ENCODE results near the gene ARPC5L. TPM values are rescaled to one million over a fixed set of nuclear protein-coding genes. Genes with fewer than 3 reads are reported as not detected.

ARPC5L gene
- total and polyA plus RNA-seq, 2 of the 13 experiments (the other 11 are each of a cell fraction or from before 2014, with no cell fraction given) = 29.9 to 33.8 TPM

DNA sequence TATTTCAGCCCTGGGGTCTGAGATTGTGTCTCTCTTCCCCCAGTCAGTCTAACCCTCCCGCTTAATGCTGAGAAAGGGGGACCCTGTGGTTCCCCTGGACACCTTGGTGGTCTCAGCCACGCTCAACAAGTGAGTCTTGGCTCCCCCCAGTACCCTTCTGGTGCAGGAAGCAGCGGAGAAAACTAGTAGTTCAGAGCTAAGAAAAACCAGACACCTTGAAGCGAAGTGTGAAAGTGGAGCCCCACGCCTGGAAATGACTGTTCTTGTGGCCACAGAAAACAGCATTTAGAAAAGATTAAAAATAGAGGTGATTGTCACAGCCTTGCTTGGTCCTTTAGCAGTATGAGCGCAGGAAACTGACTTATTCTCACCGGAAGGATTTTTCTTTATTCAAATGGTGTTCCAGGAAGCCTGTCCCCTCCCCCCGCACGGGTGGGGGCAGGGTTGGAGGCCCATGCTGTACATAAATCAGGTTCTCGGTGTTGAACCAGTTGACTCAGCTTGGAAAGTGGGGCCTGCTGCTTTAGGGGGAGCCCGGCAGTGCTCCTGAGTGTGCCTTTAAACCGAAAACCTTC, 8.1 kb downstream of the ARPC5L start (continued):
- TF ChIP-seq, protein P1, sequence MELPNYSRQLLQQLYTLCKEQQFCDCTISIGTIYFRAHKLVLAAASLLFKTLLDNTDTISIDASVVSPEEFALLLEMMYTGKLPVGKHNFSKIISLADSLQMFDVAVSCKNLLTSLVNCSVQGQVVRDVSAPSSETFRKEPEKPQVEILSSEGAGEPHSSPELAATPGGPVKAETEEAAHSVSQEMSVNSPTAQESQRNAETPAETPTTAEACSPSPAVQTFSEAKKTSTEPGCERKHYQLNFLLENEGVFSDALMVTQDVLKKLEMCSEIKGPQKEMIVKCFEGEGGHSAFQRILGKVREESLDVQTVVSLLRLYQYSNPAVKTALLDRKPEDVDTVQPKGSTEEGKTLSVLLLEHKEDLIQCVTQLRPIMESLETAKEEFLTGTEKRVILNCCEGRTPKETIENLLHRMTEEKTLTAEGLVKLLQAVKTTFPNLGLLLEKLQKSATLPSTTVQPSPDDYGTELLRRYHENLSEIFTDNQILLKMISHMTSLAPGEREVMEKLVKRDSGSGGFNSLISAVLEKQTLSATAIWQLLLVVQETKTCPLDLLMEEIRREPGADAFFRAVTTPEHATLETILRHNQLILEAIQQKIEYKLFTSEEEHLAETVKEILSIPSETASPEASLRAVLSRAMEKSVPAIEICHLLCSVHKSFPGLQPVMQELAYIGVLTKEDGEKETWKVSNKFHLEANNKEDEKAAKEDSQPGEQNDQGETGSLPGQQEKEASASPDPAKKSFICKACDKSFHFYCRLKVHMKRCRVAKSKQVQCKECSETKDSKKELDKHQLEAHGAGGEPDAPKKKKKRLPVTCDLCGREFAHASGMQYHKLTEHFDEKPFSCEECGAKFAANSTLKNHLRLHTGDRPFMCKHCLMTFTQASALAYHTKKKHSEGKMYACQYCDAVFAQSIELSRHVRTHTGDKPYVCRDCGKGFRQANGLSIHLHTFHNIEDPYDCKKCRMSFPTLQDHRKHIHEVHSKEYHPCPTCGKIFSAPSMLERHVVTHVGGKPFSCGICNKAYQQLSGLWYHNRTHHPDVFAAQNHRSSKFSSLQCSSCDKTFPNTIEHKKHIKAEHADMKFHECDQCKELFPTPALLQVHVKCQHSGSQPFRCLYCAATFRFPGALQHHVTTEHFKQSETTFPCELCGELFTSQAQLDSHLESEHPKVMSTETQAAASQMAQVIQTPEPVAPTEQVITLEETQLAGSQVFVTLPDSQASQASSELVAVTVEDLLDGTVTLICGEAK (IDR thresholded peaks at IDR 0.05) = no peak
- TF ChIP-seq, protein P1 (CRISPR knock-in tag; IDR thresholded peaks at IDR 0.05) = no peak
- TF ChIP-seq, protein P2, sequence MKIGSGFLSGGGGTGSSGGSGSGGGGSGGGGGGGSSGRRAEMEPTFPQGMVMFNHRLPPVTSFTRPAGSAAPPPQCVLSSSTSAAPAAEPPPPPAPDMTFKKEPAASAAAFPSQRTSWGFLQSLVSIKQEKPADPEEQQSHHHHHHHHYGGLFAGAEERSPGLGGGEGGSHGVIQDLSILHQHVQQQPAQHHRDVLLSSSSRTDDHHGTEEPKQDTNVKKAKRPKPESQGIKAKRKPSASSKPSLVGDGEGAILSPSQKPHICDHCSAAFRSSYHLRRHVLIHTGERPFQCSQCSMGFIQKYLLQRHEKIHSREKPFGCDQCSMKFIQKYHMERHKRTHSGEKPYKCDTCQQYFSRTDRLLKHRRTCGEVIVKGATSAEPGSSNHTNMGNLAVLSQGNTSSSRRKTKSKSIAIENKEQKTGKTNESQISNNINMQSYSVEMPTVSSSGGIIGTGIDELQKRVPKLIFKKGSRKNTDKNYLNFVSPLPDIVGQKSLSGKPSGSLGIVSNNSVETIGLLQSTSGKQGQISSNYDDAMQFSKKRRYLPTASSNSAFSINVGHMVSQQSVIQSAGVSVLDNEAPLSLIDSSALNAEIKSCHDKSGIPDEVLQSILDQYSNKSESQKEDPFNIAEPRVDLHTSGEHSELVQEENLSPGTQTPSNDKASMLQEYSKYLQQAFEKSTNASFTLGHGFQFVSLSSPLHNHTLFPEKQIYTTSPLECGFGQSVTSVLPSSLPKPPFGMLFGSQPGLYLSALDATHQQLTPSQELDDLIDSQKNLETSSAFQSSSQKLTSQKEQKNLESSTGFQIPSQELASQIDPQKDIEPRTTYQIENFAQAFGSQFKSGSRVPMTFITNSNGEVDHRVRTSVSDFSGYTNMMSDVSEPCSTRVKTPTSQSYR (CRISPR knock-in tag; IDR thresholded peaks at IDR 0.05; ENCODE audit: borderline replicate concordance) = peak; percentile 98
- TF ChIP-seq ZFP36L1 (CRISPR knock-in tag; IDR thresholded peaks at IDR 0.05) (no peak), KAT8 (CRISPR knock-in tag; IDR thresholded peaks at IDR 0.05) (no peak), ZBTB7A (CRISPR knock-in tag; IDR thresholded peaks at IDR 0.05) (no peak), GATAD1 (CRISPR knock-in tag; IDR thresholded peaks at IDR 0.05) (peak; percentile 74), MTA1 (CRISPR knock-in tag; IDR thresholded peaks at IDR 0.05; ENCODE audit: borderline replicate concordance) (no peak), TEAD2 (CRISPR knock-in tag; IDR thresholded peaks at IDR 0.05) (no peak), ZNF7 (CRISPR knock-in tag; IDR thresholded peaks at IDR 0.05) (no peak), SNAI1 (CRISPR knock-in tag; IDR thresholded peaks at IDR 0.05; ENCODE audit: borderline replicate concordance) (no peak), ZNF432 (CRISPR knock-in tag; IDR thresholded peaks at IDR 0.05; ENCODE audit: borderline replicate concordance) (no peak)
- TF ChIP-seq, protein P3, sequence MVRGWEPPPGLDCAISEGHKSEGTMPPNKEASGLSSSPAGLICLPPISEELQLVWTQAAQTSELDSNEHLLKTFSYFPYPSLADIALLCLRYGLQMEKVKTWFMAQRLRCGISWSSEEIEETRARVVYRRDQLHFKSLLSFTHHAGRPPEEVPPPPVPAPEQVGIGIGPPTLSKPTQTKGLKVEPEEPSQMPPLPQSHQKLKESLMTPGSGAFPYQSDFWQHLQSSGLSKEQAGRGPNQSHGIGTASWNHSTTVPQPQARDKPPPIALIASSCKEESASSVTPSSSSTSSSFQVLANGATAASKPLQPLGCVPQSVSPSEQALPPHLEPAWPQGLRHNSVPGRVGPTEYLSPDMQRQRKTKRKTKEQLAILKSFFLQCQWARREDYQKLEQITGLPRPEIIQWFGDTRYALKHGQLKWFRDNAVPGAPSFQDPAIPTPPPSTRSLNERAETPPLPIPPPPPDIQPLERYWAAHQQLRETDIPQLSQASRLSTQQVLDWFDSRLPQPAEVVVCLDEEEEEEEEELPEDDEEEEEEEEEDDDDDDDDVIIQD (CRISPR knock-in tag; IDR thresholded peaks at IDR 0.05; ENCODE audit: low read depth) = 0 out of 2 replicates have a peak, but pooled peaks have one; percentile 14
- TF ChIP-seq, protein P4, sequence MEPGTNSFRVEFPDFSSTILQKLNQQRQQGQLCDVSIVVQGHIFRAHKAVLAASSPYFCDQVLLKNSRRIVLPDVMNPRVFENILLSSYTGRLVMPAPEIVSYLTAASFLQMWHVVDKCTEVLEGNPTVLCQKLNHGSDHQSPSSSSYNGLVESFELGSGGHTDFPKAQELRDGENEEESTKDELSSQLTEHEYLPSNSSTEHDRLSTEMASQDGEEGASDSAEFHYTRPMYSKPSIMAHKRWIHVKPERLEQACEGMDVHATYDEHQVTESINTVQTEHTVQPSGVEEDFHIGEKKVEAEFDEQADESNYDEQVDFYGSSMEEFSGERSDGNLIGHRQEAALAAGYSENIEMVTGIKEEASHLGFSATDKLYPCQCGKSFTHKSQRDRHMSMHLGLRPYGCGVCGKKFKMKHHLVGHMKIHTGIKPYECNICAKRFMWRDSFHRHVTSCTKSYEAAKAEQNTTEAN (CRISPR knock-in tag; conservative IDR thresholded peaks at IDR 0.05) = no peak
